ENCODE data around the gene LRP1. TPM values are rescaled to one million over a fixed set of nuclear protein-coding genes. Genes with fewer than 3 reads are reported as not detected.

LRP1 gene
- 448 to 583 TPM (median 463 TPM) in 3 replicates for total RNA-seq
- long read RNA-seq, partial matches to known transcripts: 252 of 261 reads
- long read RNA-seq, other reads (novel, unspliced or antisense): 9 of 261 reads

DNA sequence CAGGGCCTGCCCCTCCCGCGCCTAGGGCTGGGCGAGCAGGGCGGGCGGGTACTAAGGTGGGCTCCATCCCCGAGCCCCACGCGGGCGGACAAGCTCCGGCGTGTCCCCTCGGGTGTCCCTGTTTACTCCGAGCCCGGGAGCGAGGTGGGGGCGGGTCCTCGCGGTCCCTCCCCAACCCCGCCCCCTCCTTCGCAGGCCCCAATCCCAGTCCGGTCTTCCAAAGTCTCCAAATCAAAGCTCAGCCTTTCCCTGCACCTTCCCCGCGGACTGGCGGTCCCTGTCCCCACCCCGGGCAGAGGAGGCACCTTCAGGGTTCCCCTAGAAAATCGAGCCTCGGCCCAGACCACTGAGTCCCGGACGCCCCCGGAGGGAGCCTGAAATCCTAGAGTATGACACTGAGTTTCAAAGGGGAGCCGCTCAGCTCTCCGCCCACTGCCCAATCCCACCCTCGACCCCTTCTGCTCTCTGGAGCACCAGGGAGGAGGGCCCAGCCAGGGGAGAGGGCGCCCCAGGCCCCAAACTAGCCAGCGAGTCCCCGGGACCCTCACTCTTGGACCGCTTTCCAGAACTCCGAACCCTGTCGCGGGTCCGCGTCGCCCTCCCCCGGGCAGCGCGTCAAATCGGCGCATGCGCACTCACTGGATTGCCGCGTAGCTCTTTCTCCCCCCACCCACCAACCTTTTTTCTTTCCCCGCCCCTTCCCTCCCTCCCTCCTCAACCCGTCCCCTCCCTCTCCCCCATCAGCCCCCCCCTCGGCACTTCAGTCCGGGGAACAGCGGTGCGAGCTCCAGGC, at the start of gene LRP1:
TSS of gene LRP1 (plus strand) at position 758 of the 793 bp plus-strand sequence. CDS start 482 bp downstream, outside the sequence.
- Mint-ChIP-seq H3K4me1 (ENCODE audit: low read depth) (peaks cover 49% of the 10 kb centered on the region), H3K27me3 (ENCODE audit: low read depth) (no peaks in the 10 kb centered on the region), H3K27ac (ENCODE audit: unreplicated experiment) (peak within 1 kb of the TSS; percentile 96), H3K4me3 (ENCODE audit: unreplicated experiment) (peak within 1 kb of the TSS; percentile 87), H3K36me3 (ENCODE audit: low read depth) (no peaks in the 10 kb centered on the region), H3K9me3 (ENCODE audit: low read depth) (no peaks in the 10 kb centered on the region)
- TF ChIP-seq, protein P1, sequence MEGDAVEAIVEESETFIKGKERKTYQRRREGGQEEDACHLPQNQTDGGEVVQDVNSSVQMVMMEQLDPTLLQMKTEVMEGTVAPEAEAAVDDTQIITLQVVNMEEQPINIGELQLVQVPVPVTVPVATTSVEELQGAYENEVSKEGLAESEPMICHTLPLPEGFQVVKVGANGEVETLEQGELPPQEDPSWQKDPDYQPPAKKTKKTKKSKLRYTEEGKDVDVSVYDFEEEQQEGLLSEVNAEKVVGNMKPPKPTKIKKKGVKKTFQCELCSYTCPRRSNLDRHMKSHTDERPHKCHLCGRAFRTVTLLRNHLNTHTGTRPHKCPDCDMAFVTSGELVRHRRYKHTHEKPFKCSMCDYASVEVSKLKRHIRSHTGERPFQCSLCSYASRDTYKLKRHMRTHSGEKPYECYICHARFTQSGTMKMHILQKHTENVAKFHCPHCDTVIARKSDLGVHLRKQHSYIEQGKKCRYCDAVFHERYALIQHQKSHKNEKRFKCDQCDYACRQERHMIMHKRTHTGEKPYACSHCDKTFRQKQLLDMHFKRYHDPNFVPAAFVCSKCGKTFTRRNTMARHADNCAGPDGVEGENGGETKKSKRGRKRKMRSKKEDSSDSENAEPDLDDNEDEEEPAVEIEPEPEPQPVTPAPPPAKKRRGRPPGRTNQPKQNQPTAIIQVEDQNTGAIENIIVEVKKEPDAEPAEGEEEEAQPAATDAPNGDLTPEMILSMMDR (IDR thresholded peaks at IDR 0.05): no peak
- no peak for DNase-seq (ENCODE audit: low spot score)

DNA sequence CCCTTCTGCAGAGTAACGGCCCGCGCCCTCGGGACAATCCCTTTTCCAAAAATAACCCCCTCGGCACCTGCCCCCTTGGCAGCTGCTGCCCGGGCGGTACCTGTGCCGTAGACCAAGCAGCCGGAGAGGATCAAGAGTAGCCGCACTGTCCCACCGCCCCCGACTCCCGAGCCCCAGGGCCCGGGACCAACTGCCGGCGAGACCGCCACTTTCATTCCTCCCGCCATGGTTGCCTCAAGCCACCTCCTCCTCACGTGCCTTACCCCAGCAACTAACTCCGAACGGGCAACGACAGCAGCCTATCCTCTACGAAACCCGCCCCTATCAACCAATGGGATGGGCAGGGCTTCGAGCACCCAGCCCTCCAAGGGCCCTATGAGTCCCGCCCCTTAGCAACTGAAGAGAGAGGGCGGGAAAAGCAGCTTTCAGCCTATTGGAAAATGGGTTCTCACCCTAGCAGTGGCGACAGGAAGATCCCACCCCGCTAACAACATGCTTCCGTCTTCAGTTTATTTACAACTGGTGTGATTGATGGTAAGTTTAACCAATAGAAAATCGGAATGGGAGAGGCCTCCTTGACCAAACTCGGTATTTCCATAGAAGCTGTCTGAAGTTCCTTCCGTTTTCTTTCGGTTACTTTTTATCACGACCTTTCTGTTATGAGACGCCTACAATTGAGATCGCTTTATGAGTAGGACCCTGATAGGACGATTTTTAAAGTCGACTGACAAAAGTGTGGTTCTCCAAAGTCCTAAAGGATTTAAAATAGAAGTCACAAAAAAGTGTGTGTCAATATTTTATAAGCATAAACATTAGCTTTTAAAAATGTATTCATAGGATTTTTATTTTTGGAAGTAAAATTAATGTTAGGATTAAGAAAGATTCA, 49.5 kb upstream of the LRP1 start, which contains the start of gene NEMP1:
TSS of gene NEMP1 (minus strand) at position 273 of the 886 bp plus-strand sequence. CDS start at position 227, 46 bp downstream.
- no peaks in the 10 kb centered on the region for H3K27me3 Mint-ChIP-seq (ENCODE audit: low read depth)
- H3K4me1 Mint-ChIP-seq (ENCODE audit: low read depth): peaks cover 23% of the 10 kb centered on the region
- peak within 1 kb of the TSS; percentile 97 for H3K27ac Mint-ChIP-seq (ENCODE audit: unreplicated experiment)
- H3K36me3 Mint-ChIP-seq (ENCODE audit: low read depth): no peaks in the 10 kb centered on the region
- DNase-seq (ENCODE audit: low spot score): peak; percentile 98
- no peaks in the 10 kb centered on the region for H3K9me3 Mint-ChIP-seq (ENCODE audit: low read depth)
- TF ChIP-seq, protein P1 (IDR thresholded peaks at IDR 0.05): no peak
- peak within 1 kb of the TSS; percentile 97 for H3K4me3 Mint-ChIP-seq (ENCODE audit: unreplicated experiment)

DNA sequence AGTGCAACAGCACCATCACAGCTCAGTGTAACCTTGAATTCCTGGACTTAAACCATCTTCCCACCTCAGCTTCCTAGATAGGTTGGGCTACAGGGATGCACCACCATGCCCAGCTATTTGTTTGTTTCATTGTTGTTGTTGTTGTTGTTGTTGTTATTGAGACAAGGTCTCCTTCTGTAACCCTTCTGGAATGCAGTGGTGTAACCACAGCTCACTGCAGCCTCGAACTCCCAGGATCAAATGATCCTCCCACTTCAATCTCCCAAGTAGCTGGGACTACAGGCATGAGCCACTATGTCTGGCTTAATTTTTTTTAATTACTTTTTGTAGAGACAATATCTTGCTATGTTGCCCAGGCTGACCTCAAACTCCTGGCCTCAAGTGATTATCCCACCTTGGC, 48.5 kb upstream of the LRP1 start:
- Mint-ChIP-seq H3K27ac (ENCODE audit: unreplicated experiment) (peak overlapping the region; percentile 97), H3K9me3 (ENCODE audit: low read depth) (no peaks in the 10 kb centered on the region), H3K4me3 (ENCODE audit: unreplicated experiment) (no peak overlapping the region), H3K4me1 (ENCODE audit: low read depth) (peaks cover 23% of the 10 kb centered on the region), H3K36me3 (ENCODE audit: low read depth) (no peaks in the 10 kb centered on the region), H3K27me3 (ENCODE audit: low read depth) (no peaks in the 10 kb centered on the region)
- no peak for DNase-seq (ENCODE audit: low spot score)
- TF ChIP-seq, protein P1 (IDR thresholded peaks at IDR 0.05): no peak

DNA sequence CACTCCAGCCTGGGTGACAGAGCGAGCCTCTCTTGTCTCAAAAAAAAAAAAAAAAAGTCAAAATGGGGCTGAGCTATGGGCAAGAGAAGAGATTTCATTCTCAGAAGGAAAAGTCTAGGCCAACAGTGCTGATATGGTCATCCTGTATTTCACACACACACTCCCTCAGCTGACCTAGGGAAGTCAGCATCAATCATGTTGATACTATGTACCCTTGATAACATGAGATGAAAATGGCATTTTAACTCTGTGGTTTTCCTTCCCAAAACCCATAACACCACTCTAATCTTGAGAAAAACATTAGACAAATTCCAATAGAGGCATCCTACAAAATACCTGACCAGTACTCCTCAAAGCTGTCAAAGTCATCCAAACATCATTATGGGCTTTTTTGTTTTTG, 47.4 kb upstream of the LRP1 start:
- Mint-ChIP-seq H3K4me3 (ENCODE audit: unreplicated experiment) (no peak overlapping the region), H3K27ac (ENCODE audit: unreplicated experiment) (no peak overlapping the region), H3K9me3 (ENCODE audit: low read depth) (no peaks in the 10 kb centered on the region), H3K27me3 (ENCODE audit: low read depth) (no peaks in the 10 kb centered on the region), H3K36me3 (ENCODE audit: low read depth) (no peaks in the 10 kb centered on the region), H3K4me1 (ENCODE audit: low read depth) (peaks cover 25% of the 10 kb centered on the region)
- no peak for DNase-seq (ENCODE audit: low spot score)
- TF ChIP-seq, protein P1 (IDR thresholded peaks at IDR 0.05): no peak

DNA sequence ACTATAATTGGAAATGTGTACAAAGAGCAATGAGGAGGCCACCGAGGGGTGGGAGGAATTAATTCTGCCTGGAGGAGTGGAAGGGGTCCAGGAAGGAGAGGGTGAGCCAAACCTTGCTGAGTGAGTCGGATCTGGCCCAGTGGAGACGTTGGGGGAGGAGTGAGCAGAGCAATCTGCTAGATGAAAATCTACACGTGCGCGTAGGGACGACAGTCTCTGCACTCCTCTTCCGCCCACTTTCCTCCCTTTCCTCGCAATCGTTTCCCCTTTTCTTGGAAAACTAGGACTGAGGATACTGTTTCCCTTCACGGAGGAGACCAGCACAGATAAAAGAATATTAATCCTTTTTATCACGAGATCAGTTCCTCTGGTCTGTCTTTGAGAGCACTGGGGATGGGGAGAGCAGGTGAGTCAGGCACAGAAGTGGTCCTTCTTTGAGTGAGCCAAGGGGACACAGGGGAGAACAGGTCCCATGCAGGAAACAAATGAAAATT, 42.2 kb upstream of the LRP1 start:
- TF ChIP-seq, protein P1 (IDR thresholded peaks at IDR 0.05): no peak
- Mint-ChIP-seq H3K4me3 (ENCODE audit: unreplicated experiment) (peak overlapping the region; percentile 76), H3K9me3 (ENCODE audit: low read depth) (no peaks in the 10 kb centered on the region), H3K4me1 (ENCODE audit: low read depth) (peaks cover 32% of the 10 kb centered on the region), H3K36me3 (ENCODE audit: low read depth) (peaks cover 1% of the 10 kb centered on the region), H3K27ac (ENCODE audit: unreplicated experiment) (peak overlapping the region; percentile 93), H3K27me3 (ENCODE audit: low read depth) (no peaks in the 10 kb centered on the region)
- DNase-seq (ENCODE audit: low spot score): no peak

Measured in chondrocyte (in vitro differentiated cells).